Loucy (cell line): ENCODE results near the gene ASPG.

Source experiments
- H2AFZ ChIP-seq: fragments of 200-600 bp; sonication (generic); 2 replicates; pipeline ENCODE4 v1.6.0; 2016; ENCODE audit warnings: antibody characterized with exemption, mild to moderate bottlenecking, low read length, moderate library complexity
- H3F3A ChIP-seq: fragments of 200-600 bp; 2 replicates; pipeline ENCODE4 v1.6.0; 2016; ENCODE audit warnings: antibody characterized with exemption, low read depth, mild to moderate bottlenecking
- H3K27me3 ChIP-seq: fragments of 200-600 bp; sonication (generic); 2 replicates; pipeline ENCODE4 v1.6.1; 2014; ENCODE audit warnings: low read length, mild to moderate bottlenecking; ENCODE audit not compliant: insufficient read depth, poor library complexity, severe bottlenecking
- H3K36me3 ChIP-seq: fragments of 200-600 bp; sonication (generic); 2 replicates; pipeline ENCODE4 v1.6.1; 2016; ENCODE audit warnings: low read length; ENCODE audit not compliant: insufficient read depth
- H3K4me1 ChIP-seq: fragments of 200-600 bp; sonication (generic); 2 replicates; pipeline ENCODE4 v1.5.1; 2014; ENCODE audit warnings: low read length, mild to moderate bottlenecking; ENCODE audit not compliant: insufficient read depth, poor library complexity, severe bottlenecking
- H3K4me2 ChIP-seq: fragments of 200-600 bp; sonication (generic); 2 replicates; pipeline ENCODE4 v1.6.0; 2014; ENCODE audit warnings: antibody characterized with exemption, low read length, low read depth, mild to moderate bottlenecking; ENCODE audit not compliant: poor library complexity, severe bottlenecking
- H3K4me3 ChIP-seq: fragments of 200-600 bp; sonication (generic); 2 replicates; pipeline ENCODE4 v1.5.1; 2014; ENCODE audit warnings: low read length, mild to moderate bottlenecking, mixed read lengths; ENCODE audit not compliant: poor library complexity, severe bottlenecking
- H3K79me2 ChIP-seq: fragments of 200-600 bp; sonication (generic); 2 replicates; pipeline ENCODE4 v1.6.1; 2014; ENCODE audit warnings: low read length; ENCODE audit not compliant: insufficient read depth
- H3K9ac ChIP-seq: fragments of 200-600 bp; sonication (generic); 2 replicates; pipeline ENCODE4 v1.6.0; 2014; ENCODE audit warnings: mild to moderate bottlenecking, low read depth, low read length, moderate library complexity; ENCODE audit not compliant: poor library complexity, severe bottlenecking
- H3K9me2 ChIP-seq: fragments of 200-600 bp; sonication (generic); replicated peaks from 2 replicates; pipeline ENCODE4 v1.6.1; 2016; ENCODE audit warnings: low read depth, low read length, mixed read lengths
- H3K9me3 ChIP-seq: fragments of 200-600 bp; sonication (generic); 2 replicates; pipeline ENCODE4 v1.6.1; 2014; ENCODE audit warnings: mild to moderate bottlenecking, antibody characterized with exemption, low read length, low read depth; ENCODE audit not compliant: insufficient read depth
- H4K20me1 ChIP-seq: fragments of 200-600 bp; sonication (generic); 2 replicates; pipeline ENCODE4 v1.6.0; 2014; ENCODE audit warnings: antibody characterized with exemption, low read length, mild to moderate bottlenecking; ENCODE audit not compliant: insufficient read depth, poor library complexity, severe bottlenecking
- CTCF ChIP-seq: fragments of 200-600 bp; sonication (generic); conservative IDR thresholded peaks from 2 replicates; pipeline ENCODE4 v1.5.1; 2014; ENCODE audit warnings: mild to moderate bottlenecking, antibody characterized with exemption, low read length
- EZH2phosphoT487 ChIP-seq: fragments of 200-600 bp; IDR thresholded peaks from 2 replicates; pipeline ENCODE4 v1.6.1; 2018; ENCODE audit warnings: antibody characterized with exemption, mild to moderate bottlenecking, moderate library complexity, borderline replicate concordance

ASPG gene

GRCh38 chr14:104125011-104125410, 39.5 kb downstream of the ASPG start:
- Histone ChIP-seq H2AFZ (no peak overlapping the region), H3K4me2 (no peak overlapping the region), H3K9ac (no peak overlapping the region), H3K4me3 (no peak overlapping the region), H3K4me1 (no peaks in the 10 kb centered on the region), H3F3A (no peaks in the 10 kb centered on the region), H4K20me1 (no peaks in the 10 kb centered on the region), H3K36me3 (no peaks in the 10 kb centered on the region), H3K27me3 (no peaks in the 10 kb centered on the region), H3K79me2 (no peaks in the 10 kb centered on the region), H3K9me3 (peaks cover 13% of the 10 kb centered on the region; the same call in 1 of the 2 replicates), H3K9me2 (no peaks in the 10 kb centered on the region)
- no peak for TF ChIP-seq EZH2phosphoT487
- TF ChIP-seq CTCF, result no peak

GRCh38 chr14:104126753-104127152, 41.3 kb downstream of the ASPG start:
- Histone ChIP-seq H3K79me2 (no peaks in the 10 kb centered on the region), H3K9me3 (peaks cover 13% of the 10 kb centered on the region; the same call in 1 of the 2 replicates), H3K4me2 (no peak overlapping the region), H4K20me1 (no peaks in the 10 kb centered on the region), H3K4me1 (no peaks in the 10 kb centered on the region), H3K9me2 (no peaks in the 10 kb centered on the region), H2AFZ (no peak overlapping the region), H3K36me3 (no peaks in the 10 kb centered on the region), H3K27me3 (no peaks in the 10 kb centered on the region), H3K9ac (no peak overlapping the region), H3F3A (no peaks in the 10 kb centered on the region), H3K4me3 (no peak overlapping the region)
- TF ChIP-seq CTCF (no peak), EZH2phosphoT487 (no peak)

GRCh38 chr14:104128981-104129380, 43.5 kb downstream of the ASPG start:
- Histone ChIP-seq H3K4me2 (no peak overlapping the region), H3K36me3 (no peaks in the 10 kb centered on the region), H3K4me1 (no peaks in the 10 kb centered on the region), H3K27me3 (no peaks in the 10 kb centered on the region), H3K9ac (no peak overlapping the region), H3K9me2 (no peaks in the 10 kb centered on the region), H3K9me3 (peaks cover 9% of the 10 kb centered on the region; the same call in 1 of the 2 replicates), H3F3A (no peaks in the 10 kb centered on the region), H2AFZ (no peak overlapping the region), H3K4me3 (no peak overlapping the region), H3K79me2 (no peaks in the 10 kb centered on the region), H4K20me1 (no peaks in the 10 kb centered on the region)
- TF ChIP-seq CTCF (no peak), EZH2phosphoT487 (no peak)
